CD4-positive, alpha-beta T cell treated with Interleukin-15 for 1 hour (primary cell): ENCODE data around the gene C4BPA.

Source experiments
- DNase-seq: peaks from one replicate; pipeline ENCODE4 v3.0.0-alpha.2; 2020

Gene C4BPA

DNA sequence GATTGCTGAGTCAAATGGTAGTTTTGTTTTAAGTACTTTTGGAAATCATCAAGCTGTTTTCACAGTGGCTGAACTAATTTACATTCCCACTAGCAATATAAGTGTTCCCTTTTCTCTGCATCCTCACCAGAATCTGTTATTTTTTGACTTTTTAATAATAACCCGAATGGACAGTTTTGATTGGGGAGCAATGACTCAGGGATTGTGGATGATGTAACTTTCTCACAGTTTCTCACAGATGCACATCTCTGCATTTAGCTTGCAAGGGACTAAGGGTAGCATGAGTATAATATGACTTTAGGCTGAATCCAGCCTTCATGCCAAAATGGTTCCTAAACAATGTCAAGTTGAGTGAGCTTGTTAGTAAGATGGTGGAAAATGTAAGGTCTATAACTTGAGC is 90.2 kb downstream of the C4BPA start:
- DNase-seq, result no peak
